NOMO-1 treated with DMSO at 0.1 percent for 48 hours (cell line): Measurements from ENCODE around the gene RETREG1.
"Not testable (repeated sequence)": the region's sequence is repeated elsewhere in the genome, so short reads cannot be mapped to it uniquely, and the experiment has no call there.

Source experiments
- DNase-seq: peaks from one replicate; lab custom pipeline; 2025; ENCODE audit not compliant: unreplicated experiment; lab: John Stamatoyannopoulos, UW

The RETREG1 gene

GRCh38 chr5:16492398-16493140 is 124.2 kb downstream of the RETREG1 start:
- DNase-seq: no peak

- no peak for DNase-seq
Observed at GRCh38 chr5:16490911-16491310, 125.9 kb downstream of the RETREG1 start.

- peak; percentile 85 for DNase-seq
Observed at GRCh38 chr5:16489322-16489791, 127.4 kb downstream of the RETREG1 start.

GRCh38 chr5:16487456-16487855 is 129.3 kb downstream of the RETREG1 start:
- no peak for DNase-seq

- no peak for DNase-seq
Observed at GRCh38 chr5:16486711-16487111, 130.1 kb downstream of the RETREG1 start.

GRCh38 chr5:16485656-16486055 is 131.1 kb downstream of the RETREG1 start:
- DNase-seq: no peak

GRCh38 chr5:16484081-16484480 is 132.7 kb downstream of the RETREG1 start:
- DNase-seq: no peak

- DNase-seq: no peak
Observed at GRCh38 chr5:16483361-16483760, 133.4 kb downstream of the RETREG1 start.

GRCh38 chr5:16482891-16483290 is 133.9 kb downstream of the RETREG1 start:
- no peak for DNase-seq

- DNase-seq: no peak
Observed at GRCh38 chr5:16480821-16481538, 135.8 kb downstream of the RETREG1 start.

GRCh38 chr5:16480144-16480543 is 136.7 kb downstream of the RETREG1 start:
- no peak for DNase-seq

GRCh38 chr5:16477541-16477940 is 139.3 kb downstream of the RETREG1 start:
- DNase-seq: no peak

- not testable (repeated sequence) for DNase-seq
Observed at GRCh38 chr5:16476417-16476816, 140.4 kb downstream of the RETREG1 start.

- DNase-seq: no peak
Observed at GRCh38 chr5:16471387-16471786, 145.4 kb downstream of the RETREG1 start.

- peak; percentile 55 for DNase-seq
Observed at GRCh38 chr5:16467363-16468219, 149.2 kb downstream of the RETREG1 start.

- DNase-seq: peak; percentile 97
Observed at GRCh38 chr5:16465544-16466432, 151.0 kb downstream of the RETREG1 start, which contains the start of gene ZNF622. ZNF622 (minus strand) TSS chr5:16465800; CDS start chr5:16465665, 135 bp downstream.

- peak; percentile 61 for DNase-seq
Observed at GRCh38 chr5:16464664-16465543, 151.9 kb downstream of the RETREG1 start.

- no peak for DNase-seq
Observed at GRCh38 chr5:16464231-16464630, 152.6 kb downstream of the RETREG1 start.

GRCh38 chr5:16461782-16462181 is 155.0 kb downstream of the RETREG1 start:
- DNase-seq: no peak
